ENCODE data around the gene KIF16B. TPM values are rescaled to one million over a fixed set of nuclear protein-coding genes. Genes with fewer than 3 reads are reported as not detected.

The KIF16B gene
- total and polyA plus RNA-seq, 2 experiments from 2014 or later = 6.5 to 11.1 TPM

DNA sequence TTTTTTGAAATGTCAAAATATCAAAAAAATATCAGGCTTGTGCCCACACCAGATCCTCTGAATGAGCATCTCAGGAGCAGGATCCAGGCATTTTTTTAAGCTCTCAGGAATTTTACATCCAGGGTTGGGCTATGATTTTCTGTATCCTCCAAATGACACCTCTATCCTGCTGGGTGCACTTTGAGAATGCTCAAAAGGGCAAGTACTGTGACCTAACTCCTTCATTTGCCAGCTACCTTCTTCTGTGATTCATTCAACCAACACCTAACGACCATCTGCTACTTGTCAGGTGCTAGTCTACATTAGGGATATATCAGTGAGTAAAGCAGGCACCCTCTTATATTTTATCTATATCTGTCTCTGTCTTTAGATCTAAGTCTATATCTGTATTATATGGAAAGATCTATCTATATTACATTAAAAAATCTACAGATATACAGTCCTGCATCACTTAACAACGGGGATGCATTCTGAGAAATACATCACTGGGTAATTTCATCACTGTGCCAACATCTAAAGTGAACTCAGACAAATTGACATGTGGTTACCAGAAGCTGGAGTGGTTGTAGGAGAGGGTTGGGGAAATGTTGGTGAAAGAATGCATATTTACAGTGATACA lies 131.6 kb downstream of the KIF16B start:
- TF ChIP-seq, protein P1, sequence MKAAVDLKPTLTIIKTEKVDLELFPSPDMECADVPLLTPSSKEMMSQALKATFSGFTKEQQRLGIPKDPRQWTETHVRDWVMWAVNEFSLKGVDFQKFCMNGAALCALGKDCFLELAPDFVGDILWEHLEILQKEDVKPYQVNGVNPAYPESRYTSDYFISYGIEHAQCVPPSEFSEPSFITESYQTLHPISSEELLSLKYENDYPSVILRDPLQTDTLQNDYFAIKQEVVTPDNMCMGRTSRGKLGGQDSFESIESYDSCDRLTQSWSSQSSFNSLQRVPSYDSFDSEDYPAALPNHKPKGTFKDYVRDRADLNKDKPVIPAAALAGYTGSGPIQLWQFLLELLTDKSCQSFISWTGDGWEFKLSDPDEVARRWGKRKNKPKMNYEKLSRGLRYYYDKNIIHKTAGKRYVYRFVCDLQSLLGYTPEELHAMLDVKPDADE (IDR thresholded peaks at IDR 0.05) = no peak
- TF ChIP-seq POLR2AphosphoS5 (IDR thresholded peaks at IDR 0.05; ENCODE audit: low read depth) = no peak
- TF ChIP-seq, protein P2, sequence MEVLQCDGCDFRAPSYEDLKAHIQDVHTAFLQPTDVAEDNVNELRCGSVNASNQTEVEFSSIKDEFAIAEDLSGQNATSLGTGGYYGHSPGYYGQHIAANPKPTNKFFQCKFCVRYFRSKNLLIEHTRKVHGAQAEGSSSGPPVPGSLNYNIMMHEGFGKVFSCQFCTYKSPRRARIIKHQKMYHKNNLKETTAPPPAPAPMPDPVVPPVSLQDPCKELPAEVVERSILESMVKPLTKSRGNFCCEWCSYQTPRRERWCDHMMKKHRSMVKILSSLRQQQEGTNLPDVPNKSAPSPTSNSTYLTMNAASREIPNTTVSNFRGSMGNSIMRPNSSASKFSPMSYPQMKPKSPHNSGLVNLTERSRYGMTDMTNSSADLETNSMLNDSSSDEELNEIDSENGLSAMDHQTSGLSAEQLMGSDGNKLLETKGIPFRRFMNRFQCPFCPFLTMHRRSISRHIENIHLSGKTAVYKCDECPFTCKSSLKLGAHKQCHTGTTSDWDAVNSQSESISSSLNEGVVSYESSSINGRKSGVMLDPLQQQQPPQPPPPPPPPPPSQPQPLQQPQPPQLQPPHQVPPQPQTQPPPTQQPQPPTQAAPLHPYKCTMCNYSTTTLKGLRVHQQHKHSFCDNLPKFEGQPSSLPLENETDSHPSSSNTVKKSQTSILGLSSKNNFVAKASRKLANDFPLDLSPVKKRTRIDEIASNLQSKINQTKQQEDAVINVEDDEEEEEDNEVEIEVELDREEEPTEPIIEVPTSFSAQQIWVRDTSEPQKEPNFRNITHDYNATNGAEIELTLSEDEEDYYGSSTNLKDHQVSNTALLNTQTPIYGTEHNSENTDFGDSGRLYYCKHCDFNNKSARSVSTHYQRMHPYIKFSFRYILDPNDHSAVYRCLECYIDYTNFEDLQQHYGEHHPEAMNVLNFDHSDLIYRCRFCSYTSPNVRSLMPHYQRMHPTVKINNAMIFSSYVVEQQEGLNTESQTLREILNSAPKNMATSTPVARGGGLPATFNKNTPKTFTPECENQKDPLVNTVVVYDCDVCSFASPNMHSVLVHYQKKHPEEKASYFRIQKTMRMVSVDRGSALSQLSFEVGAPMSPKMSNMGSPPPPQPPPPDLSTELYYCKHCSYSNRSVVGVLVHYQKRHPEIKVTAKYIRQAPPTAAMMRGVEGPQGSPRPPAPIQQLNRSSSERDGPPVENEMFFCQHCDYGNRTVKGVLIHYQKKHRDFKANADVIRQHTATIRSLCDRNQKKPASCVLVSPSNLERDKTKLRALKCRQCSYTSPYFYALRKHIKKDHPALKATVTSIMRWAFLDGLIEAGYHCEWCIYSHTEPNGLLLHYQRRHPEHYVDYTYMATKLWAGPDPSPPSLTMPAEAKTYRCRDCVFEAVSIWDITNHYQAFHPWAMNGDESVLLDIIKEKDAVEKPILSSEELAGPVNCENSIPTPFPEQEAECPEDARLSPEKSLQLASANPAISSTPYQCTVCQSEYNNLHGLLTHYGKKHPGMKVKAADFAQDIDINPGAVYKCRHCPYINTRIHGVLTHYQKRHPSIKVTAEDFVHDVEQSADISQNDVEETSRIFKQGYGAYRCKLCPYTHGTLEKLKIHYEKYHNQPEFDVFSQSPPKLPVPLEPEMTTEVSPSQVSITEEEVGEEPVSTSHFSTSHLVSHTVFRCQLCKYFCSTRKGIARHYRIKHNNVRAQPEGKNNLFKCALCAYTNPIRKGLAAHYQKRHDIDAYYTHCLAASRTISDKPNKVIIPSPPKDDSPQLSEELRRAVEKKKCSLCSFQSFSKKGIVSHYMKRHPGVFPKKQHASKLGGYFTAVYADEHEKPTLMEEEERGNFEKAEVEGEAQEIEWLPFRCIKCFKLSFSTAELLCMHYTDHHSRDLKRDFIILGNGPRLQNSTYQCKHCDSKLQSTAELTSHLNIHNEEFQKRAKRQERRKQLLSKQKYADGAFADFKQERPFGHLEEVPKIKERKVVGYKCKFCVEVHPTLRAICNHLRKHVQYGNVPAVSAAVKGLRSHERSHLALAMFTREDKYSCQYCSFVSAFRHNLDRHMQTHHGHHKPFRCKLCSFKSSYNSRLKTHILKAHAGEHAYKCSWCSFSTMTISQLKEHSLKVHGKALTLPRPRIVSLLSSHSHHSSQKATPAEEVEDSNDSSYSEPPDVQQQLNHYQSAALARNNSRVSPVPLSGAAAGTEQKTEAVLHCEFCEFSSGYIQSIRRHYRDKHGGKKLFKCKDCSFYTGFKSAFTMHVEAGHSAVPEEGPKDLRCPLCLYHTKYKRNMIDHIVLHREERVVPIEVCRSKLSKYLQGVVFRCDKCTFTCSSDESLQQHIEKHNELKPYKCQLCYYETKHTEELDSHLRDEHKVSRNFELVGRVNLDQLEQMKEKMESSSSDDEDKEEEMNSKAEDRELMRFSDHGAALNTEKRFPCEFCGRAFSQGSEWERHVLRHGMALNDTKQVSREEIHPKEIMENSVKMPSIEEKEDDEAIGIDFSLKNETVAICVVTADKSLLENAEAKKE (CRISPR knock-in tag; IDR thresholded peaks at IDR 0.05) = no peak
- no peak for TF ChIP-seq EZH2phosphoT487 (IDR thresholded peaks at IDR 0.05; ENCODE audit: unreplicated experiment)
- TF ChIP-seq ZNF114 (CRISPR knock-in tag; IDR thresholded peaks at IDR 0.05) = no peak
- ATAC-seq = no peak

More for the DNA sequence above, 131.6 kb downstream of the KIF16B start:
- Histone ChIP-seq H4K20me1 (replicated peaks; ENCODE audit: insufficient read depth) (no peaks in the 10 kb centered on the region), H3F3A (replicated peaks; ENCODE audit: low read depth) (no peaks in the 10 kb centered on the region), H3K4me1 (ENCODE audit: insufficient read depth) (no peaks in the 10 kb centered on the region), H3K4me2 (no peak overlapping the region), H3K36me3 (ENCODE audit: insufficient read depth) (no peaks in the 10 kb centered on the region), H3K79me2 (replicated peaks; ENCODE audit: insufficient read depth) (no peaks in the 10 kb centered on the region), H3K27me3 (ENCODE audit: insufficient read depth) (no peaks in the 10 kb centered on the region), H2AFZ (no peak overlapping the region), H3K4me3 (no peak overlapping the region), H3K27ac (ENCODE audit: low read depth) (no peak overlapping the region), H3K9me2 (ENCODE audit: insufficient read depth) (0 out of 2 replicates have a peak, but pooled peaks cover 5% of the 10 kb centered on the region)
- Mint-ChIP-seq H3K27ac (no peak overlapping the region), H3K27me3 (ENCODE audit: insufficient read depth, low read depth, poor library complexity) (peaks cover 1% of the 10 kb centered on the region), H3K36me3 (ENCODE audit: low read depth) (peaks cover 19% of the 10 kb centered on the region), H3K9me3 (peaks cover 19% of the 10 kb centered on the region), H3K4me3 (no peak overlapping the region), H3K4me1 (no peaks in the 10 kb centered on the region)
- no peak for DNase-seq (ENCODE audit: low spot score)

Measured in GM23338 (cell line).